ENCODE measurements around the gene KDM4E. TPM values are rescaled to one million over a fixed set of nuclear protein-coding genes. Genes with fewer than 3 reads are reported as not detected.
A peak's percentile ranks its signal among the peaks of the same experiment; 100 is the strongest.

KDM4E gene
- total and polyA plus RNA-seq, 10 of the 15 experiments (the other 5 are each of a cell fraction or from before 2014, with no cell fraction given), result not detected

- no peak for TF ChIP-seq BCL3 (IDR thresholded peaks at IDR 0.05; ENCODE audit: borderline replicate concordance, insufficient read depth, low read depth, low read length, poor library complexity, severe bottlenecking)
- peak in 1 of 2 experiments; percentile 51; a peak in 1 of 4 replicates for TF ChIP-seq BHLHE40 (IDR thresholded peaks at IDR 0.05; ENCODE audit: borderline replicate concordance in 1 of 2, low read depth in 2 of 2, low read length in 1 of 2)
- TF ChIP-seq IKZF2 (IDR thresholded peaks at IDR 0.05), result peak; percentile 56 to 72
- TF ChIP-seq, protein P1, sequence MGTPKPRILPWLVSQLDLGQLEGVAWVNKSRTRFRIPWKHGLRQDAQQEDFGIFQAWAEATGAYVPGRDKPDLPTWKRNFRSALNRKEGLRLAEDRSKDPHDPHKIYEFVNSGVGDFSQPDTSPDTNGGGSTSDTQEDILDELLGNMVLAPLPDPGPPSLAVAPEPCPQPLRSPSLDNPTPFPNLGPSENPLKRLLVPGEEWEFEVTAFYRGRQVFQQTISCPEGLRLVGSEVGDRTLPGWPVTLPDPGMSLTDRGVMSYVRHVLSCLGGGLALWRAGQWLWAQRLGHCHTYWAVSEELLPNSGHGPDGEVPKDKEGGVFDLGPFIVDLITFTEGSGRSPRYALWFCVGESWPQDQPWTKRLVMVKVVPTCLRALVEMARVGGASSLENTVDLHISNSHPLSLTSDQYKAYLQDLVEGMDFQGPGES (IDR thresholded peaks at IDR 0.05), result no peak
- no peak; the same call in 1 of the 2 replicates for TF ChIP-seq TBL1XR1 (IDR thresholded peaks at IDR 0.05; ENCODE audit: low read depth, low read length)
- no peak for TF ChIP-seq HDGF (IDR thresholded peaks at IDR 0.05)
- no peak for TF ChIP-seq EGR1 (IDR thresholded peaks at IDR 0.05; ENCODE audit: borderline replicate concordance in 1 of 2, low read depth in 2 of 2, low read length in 2 of 2)
- TF ChIP-seq KDM1A (IDR thresholded peaks at IDR 0.05; ENCODE audit: borderline replicate concordance), result no peak
- no peak for TF ChIP-seq ZNF217 (IDR thresholded peaks at IDR 0.05)
- TF ChIP-seq NFYA (IDR thresholded peaks at IDR 0.05; ENCODE audit: borderline replicate concordance, low read depth, low read length), result no peak
- TF ChIP-seq TCF12 (IDR thresholded peaks at IDR 0.05; ENCODE audit: low read depth, low read length), result 0 out of 2 replicates have a peak, but pooled peaks have one; percentile 31
- peak; percentile 93 for TF ChIP-seq YY1 (IDR thresholded peaks at IDR 0.05; ENCODE audit: low read depth, low read length)
- TF ChIP-seq CHD2 (IDR thresholded peaks at IDR 0.05; ENCODE audit: borderline replicate concordance, low read depth, low read length), result no peak
- TF ChIP-seq JUNB (IDR thresholded peaks at IDR 0.05), result no peak
- no peak for TF ChIP-seq RFX5 (IDR thresholded peaks at IDR 0.05; ENCODE audit: low read depth, low read length)
- 0 out of 2 replicates have a peak, but pooled peaks have one; percentile 15 for TF ChIP-seq RAD21 (IDR thresholded peaks at IDR 0.05; ENCODE audit: insufficient read depth, low read depth, low read length)
- TF ChIP-seq, protein P2, sequence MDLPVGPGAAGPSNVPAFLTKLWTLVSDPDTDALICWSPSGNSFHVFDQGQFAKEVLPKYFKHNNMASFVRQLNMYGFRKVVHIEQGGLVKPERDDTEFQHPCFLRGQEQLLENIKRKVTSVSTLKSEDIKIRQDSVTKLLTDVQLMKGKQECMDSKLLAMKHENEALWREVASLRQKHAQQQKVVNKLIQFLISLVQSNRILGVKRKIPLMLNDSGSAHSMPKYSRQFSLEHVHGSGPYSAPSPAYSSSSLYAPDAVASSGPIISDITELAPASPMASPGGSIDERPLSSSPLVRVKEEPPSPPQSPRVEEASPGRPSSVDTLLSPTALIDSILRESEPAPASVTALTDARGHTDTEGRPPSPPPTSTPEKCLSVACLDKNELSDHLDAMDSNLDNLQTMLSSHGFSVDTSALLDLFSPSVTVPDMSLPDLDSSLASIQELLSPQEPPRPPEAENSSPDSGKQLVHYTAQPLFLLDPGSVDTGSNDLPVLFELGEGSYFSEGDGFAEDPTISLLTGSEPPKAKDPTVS (IDR thresholded peaks at IDR 0.05; ENCODE audit: low read depth, low read length), result no peak
- TF ChIP-seq LARP7 (IDR thresholded peaks at IDR 0.05), result no peak; the same call in 1 of the 2 replicates
- no peak for TF ChIP-seq BMI1 (IDR thresholded peaks at IDR 0.05; ENCODE audit: borderline replicate concordance)
- TF ChIP-seq SPI1 (IDR thresholded peaks at IDR 0.05; ENCODE audit: borderline replicate concordance, insufficient read depth, low read depth, low read length), result no peak
- TF ChIP-seq, protein P3, sequence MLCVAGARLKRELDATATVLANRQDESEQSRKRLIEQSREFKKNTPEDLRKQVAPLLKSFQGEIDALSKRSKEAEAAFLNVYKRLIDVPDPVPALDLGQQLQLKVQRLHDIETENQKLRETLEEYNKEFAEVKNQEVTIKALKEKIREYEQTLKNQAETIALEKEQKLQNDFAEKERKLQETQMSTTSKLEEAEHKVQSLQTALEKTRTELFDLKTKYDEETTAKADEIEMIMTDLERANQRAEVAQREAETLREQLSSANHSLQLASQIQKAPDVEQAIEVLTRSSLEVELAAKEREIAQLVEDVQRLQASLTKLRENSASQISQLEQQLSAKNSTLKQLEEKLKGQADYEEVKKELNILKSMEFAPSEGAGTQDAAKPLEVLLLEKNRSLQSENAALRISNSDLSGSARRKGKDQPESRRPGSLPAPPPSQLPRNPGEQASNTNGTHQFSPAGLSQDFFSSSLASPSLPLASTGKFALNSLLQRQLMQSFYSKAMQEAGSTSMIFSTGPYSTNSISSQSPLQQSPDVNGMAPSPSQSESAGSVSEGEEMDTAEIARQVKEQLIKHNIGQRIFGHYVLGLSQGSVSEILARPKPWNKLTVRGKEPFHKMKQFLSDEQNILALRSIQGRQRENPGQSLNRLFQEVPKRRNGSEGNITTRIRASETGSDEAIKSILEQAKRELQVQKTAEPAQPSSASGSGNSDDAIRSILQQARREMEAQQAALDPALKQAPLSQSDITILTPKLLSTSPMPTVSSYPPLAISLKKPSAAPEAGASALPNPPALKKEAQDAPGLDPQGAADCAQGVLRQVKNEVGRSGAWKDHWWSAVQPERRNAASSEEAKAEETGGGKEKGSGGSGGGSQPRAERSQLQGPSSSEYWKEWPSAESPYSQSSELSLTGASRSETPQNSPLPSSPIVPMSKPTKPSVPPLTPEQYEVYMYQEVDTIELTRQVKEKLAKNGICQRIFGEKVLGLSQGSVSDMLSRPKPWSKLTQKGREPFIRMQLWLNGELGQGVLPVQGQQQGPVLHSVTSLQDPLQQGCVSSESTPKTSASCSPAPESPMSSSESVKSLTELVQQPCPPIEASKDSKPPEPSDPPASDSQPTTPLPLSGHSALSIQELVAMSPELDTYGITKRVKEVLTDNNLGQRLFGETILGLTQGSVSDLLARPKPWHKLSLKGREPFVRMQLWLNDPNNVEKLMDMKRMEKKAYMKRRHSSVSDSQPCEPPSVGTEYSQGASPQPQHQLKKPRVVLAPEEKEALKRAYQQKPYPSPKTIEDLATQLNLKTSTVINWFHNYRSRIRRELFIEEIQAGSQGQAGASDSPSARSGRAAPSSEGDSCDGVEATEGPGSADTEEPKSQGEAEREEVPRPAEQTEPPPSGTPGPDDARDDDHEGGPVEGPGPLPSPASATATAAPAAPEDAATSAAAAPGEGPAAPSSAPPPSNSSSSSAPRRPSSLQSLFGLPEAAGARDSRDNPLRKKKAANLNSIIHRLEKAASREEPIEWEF (IDR thresholded peaks at IDR 0.05; ENCODE audit: insufficient replicate concordance, low read depth, low read length), result no peak
Measured at GRCh38 chr11:95067039-95067840, 42.2 kb downstream of the KDM4E start (continued).

All from GM12878 (cell line).